ENCODE measurements around the gene ATRX.
"Not testable (repeated sequence)": the region's sequence is repeated elsewhere in the genome, so short reads cannot be mapped to it uniquely, and the experiment has no call there.

ATRX gene

GRCh38 chrX:77771601-77772000 lies 14.4 kb downstream of the ATRX start:
- H3K79me2 ChIP-seq (ENCODE audit: insufficient read depth, low read length): peaks cover 90% of the 10 kb centered on the region
- H4K20me1 ChIP-seq (ENCODE audit: insufficient read depth, low read length): no peaks in the 10 kb centered on the region
- H3K27me3 ChIP-seq (ENCODE audit: insufficient read depth, low read length): no peaks in the 10 kb centered on the region
- no peaks in the 10 kb centered on the region for H3F3A ChIP-seq (ENCODE audit: insufficient read depth, low read length)
- H3K9me3 ChIP-seq (ENCODE audit: low read length): no peaks in the 10 kb centered on the region
- no peak overlapping the region for H3K27ac ChIP-seq (ENCODE audit: low read depth, low read length, poor library complexity, severe bottlenecking)
- H3K9ac ChIP-seq (ENCODE audit: low read length): no peak overlapping the region
- H3K36me3 ChIP-seq (ENCODE audit: insufficient read depth, low read length): peaks cover 7% of the 10 kb centered on the region; the same call in 1 of the 2 replicates
- no peak overlapping the region for H3K4me3 ChIP-seq (ENCODE audit: low read depth, low read length, poor library complexity, severe bottlenecking)
- H3K4me2 ChIP-seq (ENCODE audit: low read length): no peak overlapping the region
- no peaks in the 10 kb centered on the region for H3K4me1 ChIP-seq (ENCODE audit: insufficient read depth, low read length, severe bottlenecking)
- no peaks in the 10 kb centered on the region for H3K9me2 ChIP-seq (ENCODE audit: low read depth, low read length)
- no peak overlapping the region for H2AFZ ChIP-seq (ENCODE audit: low read length)
- TF ChIP-seq EZH2 (IDR thresholded peaks at IDR 0.05; ENCODE audit: borderline replicate concordance, low read length): no peak

- no peak overlapping the region for H3K27ac ChIP-seq (ENCODE audit: low read depth, low read length, poor library complexity, severe bottlenecking)
These were observed 17.2 kb downstream of the ATRX start for GRCh38 chrX:77768787-77769186.

GRCh38 chrX:77766212-77766611 lies 19.8 kb downstream of the ATRX start:
- peaks cover 65% of the 10 kb centered on the region for H3K79me2 ChIP-seq (ENCODE audit: insufficient read depth, low read length)

More at GRCh38 chrX:77768787-77769186, 17.2 kb downstream of the ATRX start:
- no peak overlapping the region for H2AFZ ChIP-seq (ENCODE audit: low read length)
- H3F3A ChIP-seq (ENCODE audit: insufficient read depth, low read length): no peaks in the 10 kb centered on the region
- H3K27me3 ChIP-seq (ENCODE audit: insufficient read depth, low read length): no peaks in the 10 kb centered on the region
- H3K36me3 ChIP-seq (ENCODE audit: insufficient read depth, low read length): peaks cover 7% of the 10 kb centered on the region; the same call in 1 of the 2 replicates
- H3K9ac ChIP-seq (ENCODE audit: low read length): no peak overlapping the region
- H3K9me3 ChIP-seq (ENCODE audit: low read length): no peaks in the 10 kb centered on the region
- H3K4me3 ChIP-seq (ENCODE audit: low read depth, low read length, poor library complexity, severe bottlenecking): no peak overlapping the region
- no peak for TF ChIP-seq EZH2 (IDR thresholded peaks at IDR 0.05; ENCODE audit: borderline replicate concordance, low read length)
- no peak for TF ChIP-seq CTCF (IDR thresholded peaks at IDR 0.05; ENCODE audit: low read length)
- no peaks in the 10 kb centered on the region for H4K20me1 ChIP-seq (ENCODE audit: insufficient read depth, low read length)
- no peak overlapping the region for H3K4me2 ChIP-seq (ENCODE audit: low read length)
- no peaks in the 10 kb centered on the region for H3K4me1 ChIP-seq (ENCODE audit: insufficient read depth, low read length, severe bottlenecking)
- no peaks in the 10 kb centered on the region for H3K9me2 ChIP-seq (ENCODE audit: low read depth, low read length)
- H3K79me2 ChIP-seq (ENCODE audit: insufficient read depth, low read length): peaks cover 78% of the 10 kb centered on the region

GRCh38 chrX:77755561-77755960 lies 30.5 kb downstream of the ATRX start:
- H3F3A ChIP-seq (ENCODE audit: insufficient read depth, low read length): no peaks in the 10 kb centered on the region
- H3K4me3 ChIP-seq (ENCODE audit: low read depth, low read length, poor library complexity, severe bottlenecking): no peak overlapping the region
- no peak overlapping the region for H3K9ac ChIP-seq (ENCODE audit: low read length)
- H4K20me1 ChIP-seq (ENCODE audit: insufficient read depth, low read length): no peaks in the 10 kb centered on the region
- H2AFZ ChIP-seq (ENCODE audit: low read length): no peak overlapping the region
- no peaks in the 10 kb centered on the region for H3K9me2 ChIP-seq (ENCODE audit: low read depth, low read length)
- H3K79me2 ChIP-seq (ENCODE audit: insufficient read depth, low read length): peaks cover 14% of the 10 kb centered on the region
- no peak overlapping the region for H3K4me2 ChIP-seq (ENCODE audit: low read length)
- TF ChIP-seq EZH2 (IDR thresholded peaks at IDR 0.05; ENCODE audit: borderline replicate concordance, low read length) (no peak), CTCF (IDR thresholded peaks at IDR 0.05; ENCODE audit: low read length) (no peak)
- no peak overlapping the region for H3K27ac ChIP-seq (ENCODE audit: low read depth, low read length, poor library complexity, severe bottlenecking)
- H3K27me3 ChIP-seq (ENCODE audit: insufficient read depth, low read length): no peaks in the 10 kb centered on the region
- no peaks in the 10 kb centered on the region for H3K4me1 ChIP-seq (ENCODE audit: insufficient read depth, low read length, severe bottlenecking)
- H3K9me3 ChIP-seq (ENCODE audit: low read length): no peaks in the 10 kb centered on the region
- H3K36me3 ChIP-seq (ENCODE audit: insufficient read depth, low read length): peaks cover 3% of the 10 kb centered on the region; the same call in 1 of the 2 replicates

More at GRCh38 chrX:77766212-77766611, 19.8 kb downstream of the ATRX start:
- not testable (repeated sequence) for H3K4me2 ChIP-seq (ENCODE audit: low read length); H3K36me3 ChIP-seq (ENCODE audit: insufficient read depth, low read length); H3K9me3 ChIP-seq (ENCODE audit: low read length); H3K9me2 ChIP-seq (ENCODE audit: low read depth, low read length); H3K27ac ChIP-seq (ENCODE audit: low read depth, low read length, poor library complexity, severe bottlenecking); H3K9ac ChIP-seq (ENCODE audit: low read length); H3K4me3 ChIP-seq (ENCODE audit: low read depth, low read length, poor library complexity, severe bottlenecking); H3F3A ChIP-seq (ENCODE audit: insufficient read depth, low read length); H4K20me1 ChIP-seq (ENCODE audit: insufficient read depth, low read length); H3K4me1 ChIP-seq (ENCODE audit: insufficient read depth, low read length, severe bottlenecking); H3K27me3 ChIP-seq (ENCODE audit: insufficient read depth, low read length); H2AFZ ChIP-seq (ENCODE audit: low read length)

- H3K4me3 ChIP-seq (ENCODE audit: low read depth, low read length, poor library complexity, severe bottlenecking); H3K27ac ChIP-seq (ENCODE audit: low read depth, low read length, poor library complexity, severe bottlenecking); H3K36me3 ChIP-seq (ENCODE audit: insufficient read depth, low read length); H3K9me2 ChIP-seq (ENCODE audit: low read depth, low read length); H3K9me3 ChIP-seq (ENCODE audit: low read length); H3K4me1 ChIP-seq (ENCODE audit: insufficient read depth, low read length, severe bottlenecking); H3F3A ChIP-seq (ENCODE audit: insufficient read depth, low read length); H3K9ac ChIP-seq (ENCODE audit: low read length); H3K79me2 ChIP-seq (ENCODE audit: insufficient read depth, low read length); H3K4me2 ChIP-seq (ENCODE audit: low read length); H4K20me1 ChIP-seq (ENCODE audit: insufficient read depth, low read length); H2AFZ ChIP-seq (ENCODE audit: low read length); H3K27me3 ChIP-seq (ENCODE audit: insufficient read depth, low read length): not testable (repeated sequence)
These were observed 32.1 kb downstream of the ATRX start for GRCh38 chrX:77753942-77754341.

Measured in OCI-LY1 (cell line).